WTC11 (cell line): ENCODE results near the gene ATP9B. TPM values are rescaled to one million over a fixed set of nuclear protein-coding genes. Genes with fewer than 3 reads are reported as not detected.
"Not testable (repeated sequence)": the region's sequence is repeated elsewhere in the genome, so short reads cannot be mapped to it uniquely, and the experiment has no call there.

Experiments used
- ATAC-seq: fragments of 200-7000 bp; cut with Tn5 transposase; 2 replicates; pipeline ENCODE4 v1.10.0; 2021; ENCODE audit warnings: mild to moderate bottlenecking, moderate library complexity
- CTCF ChIA-PET: fragments of 300-600 bp; sonication (Branson Sonifier 250); formaldehyde crosslinking; loops from one replicate; lab custom pipeline; 2021; ENCODE audit warnings: antibody characterized with exemption; lab: Charles Lee
- POLR2A ChIA-PET: fragments of 350-600 bp; sonication (Branson Sonifier 250); formaldehyde crosslinking; loops from one replicate; lab custom pipeline; 2021; ENCODE audit warnings: antibody characterized with exemption; lab: Charles Lee
- DNase-seq: peaks from one replicate; pipeline ENCODE4 v3.0.0; 2021; ENCODE audit warnings: low spot score
- H3K27ac Mint-ChIP-seq: 2 replicates; pipeline ENCODE4 v1.8.0; 2021; ENCODE audit warnings: mixed read lengths
- H3K27me3 Mint-ChIP-seq: 2 replicates; pipeline ENCODE4 v1.8.0; 2021; ENCODE audit warnings: low read depth, mild to moderate bottlenecking, moderate library complexity, mixed read lengths
- H3K36me3 Mint-ChIP-seq: 2 replicates; pipeline ENCODE4 v1.8.0; 2021; ENCODE audit warnings: mixed read lengths
- H3K4me1 Mint-ChIP-seq: 2 replicates; pipeline ENCODE4 v1.8.0; 2022; ENCODE audit warnings: mixed read lengths
- H3K4me3 Mint-ChIP-seq: 2 replicates; pipeline ENCODE4 v1.8.0; 2021; ENCODE audit warnings: mild to moderate bottlenecking, moderate library complexity, mixed read lengths
- H3K9me3 Mint-ChIP-seq: 2 replicates; pipeline ENCODE4 v1.8.0; 2021; ENCODE audit warnings: mixed read lengths
- CREM ChIP-seq: sonication (generic); formaldehyde crosslinking; IDR thresholded peaks from 2 replicates; pipeline ENCODE4 v1.8.1; 2022; ENCODE audit warnings: mild to moderate bottlenecking, missing genetic modification reagents, moderate library complexity
- ELF4 ChIP-seq: sonication (generic); formaldehyde crosslinking; IDR thresholded peaks from 2 replicates; pipeline ENCODE4 v1.8.1; 2022; ENCODE audit warnings: low read depth, mild to moderate bottlenecking, moderate library complexity, missing genetic modification reagents
- EMX1 ChIP-seq: fragments of 250-450 bp; sonication (Bioruptor Pico); IDR thresholded peaks from 2 replicates; pipeline ENCODE4 v1.8.0; 2021; ENCODE audit warnings: mild to moderate bottlenecking
- ESRRA ChIP-seq: sonication (generic); formaldehyde crosslinking; IDR thresholded peaks from 2 replicates; pipeline ENCODE4 v1.8.1; 2022; ENCODE audit warnings: mild to moderate bottlenecking, missing genetic modification reagents, borderline replicate concordance
- NFE2L1 ChIP-seq: sonication (generic); formaldehyde crosslinking; IDR thresholded peaks from 2 replicates; pipeline ENCODE4 v1.8.1; 2023; ENCODE audit warnings: missing genetic modification reagents
- NFYB ChIP-seq: sonication (generic); formaldehyde crosslinking; conservative IDR thresholded peaks from 2 replicates; pipeline ENCODE4 v1.8.0; 2022; ENCODE audit warnings: low read depth, missing genetic modification reagents
- NR2C2 ChIP-seq: sonication (generic); formaldehyde crosslinking; IDR thresholded peaks from 2 replicates; pipeline ENCODE4 v1.8.0; 2022; ENCODE audit warnings: mild to moderate bottlenecking, missing genetic modification reagents
- OVOL2 ChIP-seq: fragments of 250-450 bp; sonication (Bioruptor Pico); IDR thresholded peaks from 2 replicates; pipeline ENCODE4 v1.9.0; 2021; ENCODE audit warnings: mild to moderate bottlenecking, borderline replicate concordance
- PRRX2 ChIP-seq: fragments of 250-450 bp; sonication (Bioruptor Pico); IDR thresholded peaks from 2 replicates; pipeline ENCODE4 v1.8.0; 2021; ENCODE audit warnings: mild to moderate bottlenecking
- ZBTB21 ChIP-seq: sonication (generic); formaldehyde crosslinking; IDR thresholded peaks from 2 replicates; pipeline ENCODE4 v1.8.1; 2023; ENCODE audit warnings: mild to moderate bottlenecking, missing genetic modification reagents, borderline replicate concordance
- ZNF263 ChIP-seq: sonication (generic); formaldehyde crosslinking; IDR thresholded peaks from 2 replicates; pipeline ENCODE4 v1.8.1; 2022; ENCODE audit warnings: low read depth, mild to moderate bottlenecking, moderate library complexity, missing genetic modification reagents
- total RNA-seq: library from RNA; stranded (reverse); gene quantifications from 3 replicates; pipeline ENCODE4 v1.2.3, GENCODE V29; 2021
- TF ChIP-seq, protein P1 (sequence below): sonication (generic); formaldehyde crosslinking; IDR thresholded peaks from 2 replicates; pipeline ENCODE4 v1.8.1; 2022; ENCODE audit warnings: low read depth, missing genetic modification reagents, borderline replicate concordance
- TF ChIP-seq, protein P2 (sequence below): sonication (generic); formaldehyde crosslinking; IDR thresholded peaks from 2 replicates; pipeline ENCODE4 v1.8.1; 2022; ENCODE audit warnings: mild to moderate bottlenecking, moderate library complexity, missing genetic modification reagents
- TF ChIP-seq, protein P3 (sequence below): fragments of 250-450 bp; sonication (Bioruptor Pico); conservative IDR thresholded peaks from 2 replicates; pipeline ENCODE4 v1.9.0; 2021; ENCODE audit warnings: mild to moderate bottlenecking
- TF ChIP-seq, protein P4 (sequence below): fragments of 250-450 bp; sonication (Bioruptor Pico); IDR thresholded peaks from 2 replicates; pipeline ENCODE4 v1.9.0; 2021; ENCODE audit warnings: mild to moderate bottlenecking
- TF ChIP-seq, protein P5 (sequence below): sonication (generic); formaldehyde crosslinking; IDR thresholded peaks from 2 replicates; pipeline ENCODE4 v1.8.1; 2023; ENCODE audit warnings: mild to moderate bottlenecking, missing genetic modification reagents, borderline replicate concordance
- TF ChIP-seq, protein P6 (sequence below): sonication (generic); formaldehyde crosslinking; IDR thresholded peaks from 2 replicates; pipeline ENCODE4 v1.8.1; 2023; ENCODE audit warnings: mild to moderate bottlenecking, missing genetic modification reagents, moderate library complexity
- TF ChIP-seq, protein P7 (sequence below): sonication (generic); formaldehyde crosslinking; IDR thresholded peaks from 2 replicates; pipeline ENCODE4 v1.8.0; 2022; ENCODE audit warnings: mild to moderate bottlenecking, missing genetic modification reagents

The ATP9B gene
- total RNA-seq, 1 experiment from 2014 or later, result 19.0 TPM

DNA sequence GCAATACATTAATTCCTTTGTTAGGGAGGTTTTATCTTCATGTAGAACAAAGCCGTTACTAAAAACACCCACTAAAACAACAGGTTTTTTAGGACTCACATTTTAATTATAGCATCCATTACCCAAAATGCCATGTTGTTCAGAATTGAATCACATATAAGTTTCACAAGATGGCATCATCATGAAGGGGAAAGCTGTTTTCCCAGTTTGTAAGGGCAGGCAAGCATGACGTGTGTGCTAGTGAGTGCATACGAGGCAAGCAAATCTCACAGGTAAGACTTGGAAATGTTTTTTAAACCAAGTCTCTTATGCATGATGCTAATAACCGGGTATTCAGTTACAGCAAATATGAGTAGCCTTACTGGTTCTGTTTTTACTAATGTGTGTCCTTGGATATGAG, 214.7 kb downstream of the ATP9B start (continued):
- no peak for TF ChIP-seq ELF4
- TF ChIP-seq, protein P1, sequence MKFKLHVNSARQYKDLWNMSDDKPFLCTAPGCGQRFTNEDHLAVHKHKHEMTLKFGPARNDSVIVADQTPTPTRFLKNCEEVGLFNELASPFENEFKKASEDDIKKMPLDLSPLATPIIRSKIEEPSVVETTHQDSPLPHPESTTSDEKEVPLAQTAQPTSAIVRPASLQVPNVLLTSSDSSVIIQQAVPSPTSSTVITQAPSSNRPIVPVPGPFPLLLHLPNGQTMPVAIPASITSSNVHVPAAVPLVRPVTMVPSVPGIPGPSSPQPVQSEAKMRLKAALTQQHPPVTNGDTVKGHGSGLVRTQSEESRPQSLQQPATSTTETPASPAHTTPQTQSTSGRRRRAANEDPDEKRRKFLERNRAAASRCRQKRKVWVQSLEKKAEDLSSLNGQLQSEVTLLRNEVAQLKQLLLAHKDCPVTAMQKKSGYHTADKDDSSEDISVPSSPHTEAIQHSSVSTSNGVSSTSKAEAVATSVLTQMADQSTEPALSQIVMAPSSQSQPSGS (CRISPR knock-in tag), result no peak
- TF ChIP-seq, protein P2, sequence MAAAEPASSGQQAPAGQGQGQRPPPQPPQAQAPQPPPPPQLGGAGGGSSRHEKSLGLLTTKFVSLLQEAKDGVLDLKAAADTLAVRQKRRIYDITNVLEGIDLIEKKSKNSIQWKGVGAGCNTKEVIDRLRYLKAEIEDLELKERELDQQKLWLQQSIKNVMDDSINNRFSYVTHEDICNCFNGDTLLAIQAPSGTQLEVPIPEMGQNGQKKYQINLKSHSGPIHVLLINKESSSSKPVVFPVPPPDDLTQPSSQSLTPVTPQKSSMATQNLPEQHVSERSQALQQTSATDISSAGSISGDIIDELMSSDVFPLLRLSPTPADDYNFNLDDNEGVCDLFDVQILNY (CRISPR knock-in tag), result no peak
- no peak for TF ChIP-seq NFYB
- TF ChIP-seq, protein P3, sequence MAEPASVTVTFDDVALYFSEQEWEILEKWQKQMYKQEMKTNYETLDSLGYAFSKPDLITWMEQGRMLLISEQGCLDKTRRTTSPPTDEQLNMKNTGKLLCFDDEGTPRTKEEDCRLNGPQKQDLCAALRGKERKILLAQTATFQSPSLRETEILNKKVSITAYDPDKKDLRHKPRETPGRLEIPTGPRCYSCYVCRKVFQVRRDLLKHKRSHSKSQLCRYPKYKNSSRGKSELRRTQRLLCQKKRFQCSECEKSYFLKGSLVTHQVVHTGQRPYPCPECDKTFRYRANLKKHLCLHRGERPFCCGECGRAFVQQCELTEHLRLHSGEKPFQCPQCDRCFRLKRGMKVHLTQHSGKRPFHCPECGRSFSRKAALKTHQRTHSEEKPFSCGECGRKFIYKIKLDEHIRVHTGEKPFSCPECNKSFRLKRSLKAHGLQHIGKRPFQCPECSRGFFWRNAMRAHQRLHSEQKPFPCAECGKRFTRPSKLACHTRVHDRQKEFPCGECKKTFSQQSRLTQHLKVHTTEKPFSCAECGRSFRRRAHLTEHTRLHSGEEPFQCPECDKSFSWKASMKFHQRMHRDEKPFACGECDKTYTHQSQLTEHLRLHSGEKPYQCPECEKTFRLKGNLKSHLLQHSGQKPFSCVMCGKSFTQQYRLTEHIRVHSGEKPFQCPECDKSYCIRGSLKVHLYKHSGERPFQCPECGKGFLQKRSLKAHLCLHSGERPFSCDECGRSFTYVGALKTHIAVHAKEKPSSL (CRISPR knock-in tag), result no peak

DNA sequence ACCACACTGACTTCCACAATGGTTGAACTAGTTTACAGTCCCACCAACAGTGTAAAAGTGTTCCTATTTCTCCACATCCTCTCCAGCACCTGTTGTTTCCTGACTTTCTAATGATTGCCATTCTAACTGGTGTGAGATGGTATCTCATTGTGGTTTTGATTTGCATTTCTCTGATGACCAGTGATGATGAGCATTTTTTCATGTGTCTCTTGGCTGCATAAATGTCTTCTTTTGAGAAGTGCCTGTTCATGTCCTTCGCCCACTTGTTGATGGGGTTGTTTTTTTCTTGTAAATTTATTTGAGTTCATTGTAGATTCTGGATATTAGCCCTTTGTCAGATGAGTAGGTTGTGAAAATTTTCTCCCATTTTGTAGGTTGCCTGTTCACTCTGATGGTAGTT, 216.0 kb downstream of the ATP9B start:
- DNase-seq, H3K27me3 Mint-ChIP-seq, ATAC-seq, H3K4me3 Mint-ChIP-seq, CTCF ChIA-PET, H3K27ac Mint-ChIP-seq, POLR2A ChIA-PET, H3K4me1 Mint-ChIP-seq: not testable (repeated sequence)
- H3K36me3 Mint-ChIP-seq, result peaks cover 19% of the 10 kb centered on the region
- peaks cover 17% of the 10 kb centered on the region for H3K9me3 Mint-ChIP-seq

DNA sequence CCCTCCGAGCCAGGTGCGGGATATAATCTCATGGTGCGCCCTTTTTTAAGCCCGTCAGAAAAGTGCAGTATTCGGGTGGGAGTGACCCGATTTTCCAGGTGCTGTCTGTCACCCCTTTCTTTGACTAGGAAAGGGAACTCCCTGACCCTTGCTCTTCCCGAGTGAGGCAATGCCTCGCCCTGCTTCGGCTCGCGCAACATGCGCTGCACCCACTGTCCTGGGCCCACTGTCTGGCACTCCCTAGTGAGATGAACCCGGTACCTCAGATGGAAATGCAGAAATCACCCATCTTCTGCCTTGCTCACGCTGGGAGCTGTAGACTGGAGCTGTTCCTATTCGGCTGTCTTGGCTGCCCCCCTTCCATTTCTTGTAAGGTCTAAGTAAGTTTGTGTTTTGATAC, 221.2 kb downstream of the ATP9B start:
- H3K4me3 Mint-ChIP-seq, POLR2A ChIA-PET, H3K27ac Mint-ChIP-seq, DNase-seq, H3K27me3 Mint-ChIP-seq, ATAC-seq, CTCF ChIA-PET: not testable (repeated sequence)
- H3K36me3 Mint-ChIP-seq, result peaks cover 32% of the 10 kb centered on the region
- peaks cover 36% of the 10 kb centered on the region for H3K9me3 Mint-ChIP-seq
- H3K4me1 Mint-ChIP-seq, result peaks cover 18% of the 10 kb centered on the region

DNA sequence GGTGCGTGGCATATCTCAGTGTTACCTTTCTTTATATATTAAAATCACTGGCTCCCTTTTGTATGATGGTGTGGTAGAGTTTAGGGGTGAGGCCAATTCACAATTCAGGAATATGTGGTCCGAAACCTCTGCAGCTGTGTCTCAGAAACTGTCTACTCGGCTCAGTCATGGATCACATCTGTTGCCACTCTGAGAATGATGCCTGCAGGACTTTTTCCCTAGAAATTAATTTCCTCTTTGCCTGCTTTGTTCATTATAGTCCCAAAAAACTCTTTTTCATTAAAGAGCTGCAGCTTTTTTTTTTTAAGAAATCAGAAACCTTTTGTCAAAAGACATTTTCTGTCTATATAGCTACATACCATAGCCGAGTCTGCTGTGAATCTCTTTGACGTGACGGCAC, 221.7 kb downstream of the ATP9B start:
- DNase-seq (no peak), ATAC-seq (no peak)
- Mint-ChIP-seq H3K27ac (no peak overlapping the region), H3K9me3 (peaks cover 36% of the 10 kb centered on the region), H3K36me3 (peaks cover 32% of the 10 kb centered on the region), H3K27me3 (peaks cover 3% of the 10 kb centered on the region; the same call in 1 of the 2 replicates), H3K4me1 (peaks cover 18% of the 10 kb centered on the region), H3K4me3 (no peak overlapping the region)
- CTCF ChIA-PET, result no interaction called here
- TF ChIP-seq, protein P4, sequence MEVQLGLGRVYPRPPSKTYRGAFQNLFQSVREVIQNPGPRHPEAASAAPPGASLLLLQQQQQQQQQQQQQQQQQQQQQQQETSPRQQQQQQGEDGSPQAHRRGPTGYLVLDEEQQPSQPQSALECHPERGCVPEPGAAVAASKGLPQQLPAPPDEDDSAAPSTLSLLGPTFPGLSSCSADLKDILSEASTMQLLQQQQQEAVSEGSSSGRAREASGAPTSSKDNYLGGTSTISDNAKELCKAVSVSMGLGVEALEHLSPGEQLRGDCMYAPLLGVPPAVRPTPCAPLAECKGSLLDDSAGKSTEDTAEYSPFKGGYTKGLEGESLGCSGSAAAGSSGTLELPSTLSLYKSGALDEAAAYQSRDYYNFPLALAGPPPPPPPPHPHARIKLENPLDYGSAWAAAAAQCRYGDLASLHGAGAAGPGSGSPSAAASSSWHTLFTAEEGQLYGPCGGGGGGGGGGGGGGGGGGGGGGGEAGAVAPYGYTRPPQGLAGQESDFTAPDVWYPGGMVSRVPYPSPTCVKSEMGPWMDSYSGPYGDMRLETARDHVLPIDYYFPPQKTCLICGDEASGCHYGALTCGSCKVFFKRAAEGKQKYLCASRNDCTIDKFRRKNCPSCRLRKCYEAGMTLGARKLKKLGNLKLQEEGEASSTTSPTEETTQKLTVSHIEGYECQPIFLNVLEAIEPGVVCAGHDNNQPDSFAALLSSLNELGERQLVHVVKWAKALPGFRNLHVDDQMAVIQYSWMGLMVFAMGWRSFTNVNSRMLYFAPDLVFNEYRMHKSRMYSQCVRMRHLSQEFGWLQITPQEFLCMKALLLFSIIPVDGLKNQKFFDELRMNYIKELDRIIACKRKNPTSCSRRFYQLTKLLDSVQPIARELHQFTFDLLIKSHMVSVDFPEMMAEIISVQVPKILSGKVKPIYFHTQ, result no peak
- TF ChIP-seq OVOL2 (CRISPR knock-in tag) (no peak), ZBTB21 (no peak), NFE2L1 (CRISPR knock-in tag) (no peak), NR2C2 (CRISPR knock-in tag) (no peak), CREM (CRISPR knock-in tag) (no peak), ZNF263 (CRISPR knock-in tag) (no peak), ESRRA (CRISPR knock-in tag) (no peak), PRRX2 (CRISPR knock-in tag) (no peak), EMX1 (no peak)
- TF ChIP-seq, protein P5, sequence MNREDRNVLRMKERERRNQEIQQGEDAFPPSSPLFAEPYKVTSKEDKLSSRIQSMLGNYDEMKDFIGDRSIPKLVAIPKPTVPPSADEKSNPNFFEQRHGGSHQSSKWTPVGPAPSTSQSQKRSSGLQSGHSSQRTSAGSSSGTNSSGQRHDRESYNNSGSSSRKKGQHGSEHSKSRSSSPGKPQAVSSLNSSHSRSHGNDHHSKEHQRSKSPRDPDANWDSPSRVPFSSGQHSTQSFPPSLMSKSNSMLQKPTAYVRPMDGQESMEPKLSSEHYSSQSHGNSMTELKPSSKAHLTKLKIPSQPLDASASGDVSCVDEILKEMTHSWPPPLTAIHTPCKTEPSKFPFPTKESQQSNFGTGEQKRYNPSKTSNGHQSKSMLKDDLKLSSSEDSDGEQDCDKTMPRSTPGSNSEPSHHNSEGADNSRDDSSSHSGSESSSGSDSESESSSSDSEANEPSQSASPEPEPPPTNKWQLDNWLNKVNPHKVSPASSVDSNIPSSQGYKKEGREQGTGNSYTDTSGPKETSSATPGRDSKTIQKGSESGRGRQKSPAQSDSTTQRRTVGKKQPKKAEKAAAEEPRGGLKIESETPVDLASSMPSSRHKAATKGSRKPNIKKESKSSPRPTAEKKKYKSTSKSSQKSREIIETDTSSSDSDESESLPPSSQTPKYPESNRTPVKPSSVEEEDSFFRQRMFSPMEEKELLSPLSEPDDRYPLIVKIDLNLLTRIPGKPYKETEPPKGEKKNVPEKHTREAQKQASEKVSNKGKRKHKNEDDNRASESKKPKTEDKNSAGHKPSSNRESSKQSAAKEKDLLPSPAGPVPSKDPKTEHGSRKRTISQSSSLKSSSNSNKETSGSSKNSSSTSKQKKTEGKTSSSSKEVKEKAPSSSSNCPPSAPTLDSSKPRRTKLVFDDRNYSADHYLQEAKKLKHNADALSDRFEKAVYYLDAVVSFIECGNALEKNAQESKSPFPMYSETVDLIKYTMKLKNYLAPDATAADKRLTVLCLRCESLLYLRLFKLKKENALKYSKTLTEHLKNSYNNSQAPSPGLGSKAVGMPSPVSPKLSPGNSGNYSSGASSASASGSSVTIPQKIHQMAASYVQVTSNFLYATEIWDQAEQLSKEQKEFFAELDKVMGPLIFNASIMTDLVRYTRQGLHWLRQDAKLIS, result no peak
- TF ChIP-seq, protein P6, sequence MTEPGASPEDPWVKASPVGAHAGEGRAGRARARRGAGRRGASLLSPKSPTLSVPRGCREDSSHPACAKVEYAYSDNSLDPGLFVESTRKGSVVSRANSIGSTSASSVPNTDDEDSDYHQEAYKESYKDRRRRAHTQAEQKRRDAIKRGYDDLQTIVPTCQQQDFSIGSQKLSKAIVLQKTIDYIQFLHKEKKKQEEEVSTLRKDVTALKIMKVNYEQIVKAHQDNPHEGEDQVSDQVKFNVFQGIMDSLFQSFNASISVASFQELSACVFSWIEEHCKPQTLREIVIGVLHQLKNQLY, result no peak
- TF ChIP-seq, protein P7, sequence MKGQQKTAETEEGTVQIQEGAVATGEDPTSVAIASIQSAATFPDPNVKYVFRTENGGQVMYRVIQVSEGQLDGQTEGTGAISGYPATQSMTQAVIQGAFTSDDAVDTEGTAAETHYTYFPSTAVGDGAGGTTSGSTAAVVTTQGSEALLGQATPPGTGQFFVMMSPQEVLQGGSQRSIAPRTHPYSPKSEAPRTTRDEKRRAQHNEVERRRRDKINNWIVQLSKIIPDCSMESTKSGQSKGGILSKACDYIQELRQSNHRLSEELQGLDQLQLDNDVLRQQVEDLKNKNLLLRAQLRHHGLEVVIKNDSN (CRISPR knock-in tag), result no peak
- POLR2A ChIA-PET, result no interaction called here
